ENCODE data around the gene IL4R.
"Not testable (repeated sequence)": the region's sequence is repeated elsewhere in the genome, so short reads cannot be mapped to it uniquely, and the experiment has no call there.

Gene IL4R

GRCh38 chr16:27408602-27409031 is 94.8 kb downstream of the IL4R start:
- Histone ChIP-seq H3K36me3 (ENCODE audit: control insufficient read depth, insufficient read depth, low read length) (peaks cover 12% of the 10 kb centered on the region), H3K4me3 (replicated peaks; ENCODE audit: low read depth, low read length) (peak overlapping the region; percentile 54), H3K27me3 (replicated peaks; ENCODE audit: control insufficient read depth, insufficient read depth, low read length) (no peaks in the 10 kb centered on the region)
- TF ChIP-seq, protein P1, sequence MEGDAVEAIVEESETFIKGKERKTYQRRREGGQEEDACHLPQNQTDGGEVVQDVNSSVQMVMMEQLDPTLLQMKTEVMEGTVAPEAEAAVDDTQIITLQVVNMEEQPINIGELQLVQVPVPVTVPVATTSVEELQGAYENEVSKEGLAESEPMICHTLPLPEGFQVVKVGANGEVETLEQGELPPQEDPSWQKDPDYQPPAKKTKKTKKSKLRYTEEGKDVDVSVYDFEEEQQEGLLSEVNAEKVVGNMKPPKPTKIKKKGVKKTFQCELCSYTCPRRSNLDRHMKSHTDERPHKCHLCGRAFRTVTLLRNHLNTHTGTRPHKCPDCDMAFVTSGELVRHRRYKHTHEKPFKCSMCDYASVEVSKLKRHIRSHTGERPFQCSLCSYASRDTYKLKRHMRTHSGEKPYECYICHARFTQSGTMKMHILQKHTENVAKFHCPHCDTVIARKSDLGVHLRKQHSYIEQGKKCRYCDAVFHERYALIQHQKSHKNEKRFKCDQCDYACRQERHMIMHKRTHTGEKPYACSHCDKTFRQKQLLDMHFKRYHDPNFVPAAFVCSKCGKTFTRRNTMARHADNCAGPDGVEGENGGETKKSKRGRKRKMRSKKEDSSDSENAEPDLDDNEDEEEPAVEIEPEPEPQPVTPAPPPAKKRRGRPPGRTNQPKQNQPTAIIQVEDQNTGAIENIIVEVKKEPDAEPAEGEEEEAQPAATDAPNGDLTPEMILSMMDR (IDR thresholded peaks at IDR 0.05; ENCODE audit: insufficient read depth, low read length, poor library complexity, severe bottlenecking): no peak
- no peak for DNase-seq (ENCODE audit: extremely low read depth, insufficient read length)

GRCh38 chr16:27409958-27410357 is 96.2 kb downstream of the IL4R start:
- not testable (repeated sequence) for H3K27me3 ChIP-seq (replicated peaks; ENCODE audit: control insufficient read depth, insufficient read depth, low read length); H3K4me3 ChIP-seq (replicated peaks; ENCODE audit: low read depth, low read length); DNase-seq (ENCODE audit: extremely low read depth, insufficient read length); H3K36me3 ChIP-seq (ENCODE audit: control insufficient read depth, insufficient read depth, low read length)

DNA sequence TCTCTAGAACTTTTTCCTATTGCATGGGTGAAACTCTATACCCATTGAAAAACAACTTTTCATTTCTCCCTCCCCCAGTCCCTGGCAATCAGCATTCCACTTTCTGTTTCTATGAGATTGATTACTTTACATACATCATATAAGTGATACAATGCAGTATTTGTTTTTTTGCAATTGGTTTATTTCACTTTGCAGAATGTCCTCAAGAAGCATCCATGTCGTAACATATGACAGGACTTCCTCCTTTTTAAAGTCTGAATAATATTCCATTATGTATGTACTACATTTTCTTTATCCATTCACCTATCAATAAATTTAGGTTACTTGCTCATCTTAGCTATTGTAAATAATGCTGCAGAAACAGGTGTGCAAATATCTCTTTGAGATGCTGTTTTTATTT is 97.0 kb downstream of the IL4R start:
- no peak for DNase-seq (ENCODE audit: extremely low read depth, insufficient read length)
- 0 out of 2 replicates have a peak overlapping the region, but pooled peaks have one; percentile 2 for H3K4me3 ChIP-seq (replicated peaks; ENCODE audit: low read depth, low read length)
- no peaks in the 10 kb centered on the region for H3K27me3 ChIP-seq (replicated peaks; ENCODE audit: control insufficient read depth, insufficient read depth, low read length)
- TF ChIP-seq, protein P1 (IDR thresholded peaks at IDR 0.05; ENCODE audit: insufficient read depth, low read length, poor library complexity, severe bottlenecking): no peak
- H3K36me3 ChIP-seq (ENCODE audit: control insufficient read depth, insufficient read depth, low read length): peaks cover 10% of the 10 kb centered on the region

GRCh38 chr16:27413956-27414355 is 100.2 kb downstream of the IL4R start:
- no peaks in the 10 kb centered on the region for H3K27me3 ChIP-seq (replicated peaks; ENCODE audit: control insufficient read depth, insufficient read depth, low read length)
- H3K4me3 ChIP-seq (replicated peaks; ENCODE audit: low read depth, low read length): no peak overlapping the region
- H3K36me3 ChIP-seq (ENCODE audit: control insufficient read depth, insufficient read depth, low read length): peaks cover 9% of the 10 kb centered on the region
- TF ChIP-seq, protein P1 (IDR thresholded peaks at IDR 0.05; ENCODE audit: insufficient read depth, low read length, poor library complexity, severe bottlenecking): no peak
- no peak for DNase-seq (ENCODE audit: extremely low read depth, insufficient read length)

Data from GM06990 (cell line).